ENCODE measurements around the gene SPTBN5.

The SPTBN5 gene

GRCh38 chr15:41866872-41867579 is 26.8 kb downstream of the SPTBN5 start:
- no peak for DNase-seq (ENCODE audit: low read depth in 2 of 2)

GRCh38 chr15:41866263-41866703 is 27.6 kb downstream of the SPTBN5 start:
- DNase-seq (ENCODE audit: low read depth in 2 of 2), result no peak

- no peak for DNase-seq (ENCODE audit: low read depth in 2 of 2)
Observed at GRCh38 chr15:41865490-41866055, 28.3 kb downstream of the SPTBN5 start.

GRCh38 chr15:41862515-41863116 is 31.2 kb downstream of the SPTBN5 start:
- DNase-seq (ENCODE audit: low read depth in 2 of 2), result no peak

- no peak for DNase-seq (ENCODE audit: low read depth in 2 of 2)
Observed at GRCh38 chr15:41861736-41862356, 32.0 kb downstream of the SPTBN5 start.

- DNase-seq (ENCODE audit: low read depth in 2 of 2), result no peak
Observed at GRCh38 chr15:41860049-41860828, 33.6 kb downstream of the SPTBN5 start.

- DNase-seq (ENCODE audit: low read depth in 2 of 2), result no peak
Observed at GRCh38 chr15:41858756-41859155, 35.1 kb downstream of the SPTBN5 start.

GRCh38 chr15:41857316-41857715 is 36.5 kb downstream of the SPTBN5 start:
- no peak for DNase-seq (ENCODE audit: low read depth in 2 of 2)

- no peak for DNase-seq (ENCODE audit: low read depth in 2 of 2)
Observed at GRCh38 chr15:41856716-41857115, 37.1 kb downstream of the SPTBN5 start.

GRCh38 chr15:41856262-41856661 is 37.6 kb downstream of the SPTBN5 start:
- DNase-seq (ENCODE audit: low read depth in 2 of 2), result no peak

GRCh38 chr15:41855261-41855961 is 38.4 kb downstream of the SPTBN5 start:
- no peak for DNase-seq (ENCODE audit: low read depth in 2 of 2)

GRCh38 chr15:41854443-41854842 is 39.4 kb downstream of the SPTBN5 start:
- no peak for DNase-seq (ENCODE audit: low read depth in 2 of 2)

GRCh38 chr15:41853831-41854230 is 40.0 kb downstream of the SPTBN5 start:
- no peak for DNase-seq (ENCODE audit: low read depth in 2 of 2)

GRCh38 chr15:41852736-41853590 is 40.9 kb downstream of the SPTBN5 start:
- DNase-seq (ENCODE audit: low read depth in 2 of 2), result no peak

GRCh38 chr15:41851755-41852370 is 42.0 kb downstream of the SPTBN5 start:
- DNase-seq (ENCODE audit: low read depth in 2 of 2), result no peak

GRCh38 chr15:41851167-41851523 is 42.7 kb downstream of the SPTBN5 start:
- no peak for DNase-seq (ENCODE audit: low read depth in 2 of 2)

GRCh38 chr15:41850482-41851166 is 43.2 kb downstream of the SPTBN5 start:
- no peak for DNase-seq (ENCODE audit: low read depth in 2 of 2)

- DNase-seq (ENCODE audit: low read depth in 2 of 2), result no peak
Observed at GRCh38 chr15:41849861-41850260, 44.0 kb downstream of the SPTBN5 start.

GRCh38 chr15:41849204-41849603 is 44.6 kb downstream of the SPTBN5 start:
- no peak for DNase-seq (ENCODE audit: low read depth in 2 of 2)
